Tibial artery (tissue), 4 donors: Measurements from ENCODE around the gene POLA2.

ENCODE experiments used
- DNase-seq, 2 donors: peaks; one replicate each; pipeline ENCODE4 v3.0.0-alpha.2; 2019
- H3K27ac ChIP-seq, 2 donors: fragments of 200-600 bp; sonication (generic) in 1 of 2; 1 replicate in 1 of 2; 2 replicates in 1 of 2; pipeline ENCODE4 v1.5.1; 2018 to 2019; ENCODE audit warnings: mild to moderate bottlenecking in 1 of 2
- H3K27me3 ChIP-seq, 2 donors: fragments of 200-600 bp; sonication (generic) in 1 of 2; one replicate each; pipeline versions ENCODE4 v1.5.1 to v1.6.0; 2016 to 2019
- H3K36me3 ChIP-seq, 3 donors: fragments of 200-600 bp; sonication (generic) in 2 of 3; one replicate each; pipeline ENCODE4 v1.5.1; 2016 to 2019; ENCODE audit warnings: mild to moderate bottlenecking in 2 of 3
- H3K4me1 ChIP-seq, 4 donors: fragments of 200-600 bp; sonication (generic) in 2 of 4; 1 replicate in 3 of 4; 2 replicates in 1 of 4; pipeline ENCODE4 v1.5.1; 2016 to 2019
- H3K4me3 ChIP-seq, 2 donors: fragments of 200-600 bp; sonication (generic) in 1 of 2; 1 replicate in 1 of 2; 2 replicates in 1 of 2; pipeline ENCODE4 v1.5.1; 2018 to 2019; ENCODE audit warnings: mild to moderate bottlenecking in 2 of 2
- H3K9me3 ChIP-seq, 3 donors: fragments of 200-600 bp; sonication (generic) in 1 of 3; one replicate each; pipeline ENCODE4 v1.5.1; 2016 to 2019
- CTCF ChIP-seq, 2 experiments: fragments of 200-600 bp in 1 of 2; fragments of 450-650 bp in 1 of 2; IDR thresholded peaks; one replicate each; pipeline ENCODE4 v1.5.1; 2017 to 2019; ENCODE audit warnings: antibody characterized with exemption in 2 of 2, mild to moderate bottlenecking in 1 of 2, moderate library complexity in 1 of 2
- intact Hi-C: fragments of 100-400 bp; cut with DNase I; formaldehyde crosslinking; loops from one replicate; pipeline ENCODE4 v1.15.0; 2023; ENCODE audit warnings: low total_unique reads

Gene POLA2

GRCh38 chr11:65307298-65308229 is 45.8 kb downstream of the POLA2 start:
- DNase-seq: no peak
- Histone ChIP-seq H3K4me1 (peaks cover 0 to 7% (median 2%) of the 10 kb centered on the region in 4 donors), H3K27me3 (no peaks in the 10 kb centered on the region), H3K9me3 (no peaks in the 10 kb centered on the region), H3K4me3 (no peak overlapping the region), H3K36me3 (no peaks in the 10 kb centered on the region), H3K27ac (no peak overlapping the region)
- no peak for TF ChIP-seq CTCF (IDR thresholded peaks at IDR 0.05)
- intact Hi-C loops: no loop called here

GRCh38 chr11:65308281-65308891 is 46.6 kb downstream of the POLA2 start:
- Histone ChIP-seq H3K9me3 (no peaks in the 10 kb centered on the region), H3K4me1 (peaks cover 0 to 7% (median 2%) of the 10 kb centered on the region in 4 donors), H3K27me3 (no peaks in the 10 kb centered on the region), H3K4me3 (no peak overlapping the region), H3K27ac (no peak overlapping the region), H3K36me3 (no peaks in the 10 kb centered on the region)
- no peak for DNase-seq
- TF ChIP-seq CTCF (IDR thresholded peaks at IDR 0.05): no peak
- intact Hi-C loops: no loop called here

GRCh38 chr11:65309006-65309405 is 47.2 kb downstream of the POLA2 start:
- no peak overlapping the region for H3K27ac ChIP-seq
- no peaks in the 10 kb centered on the region for H3K27me3 ChIP-seq
- no peak for TF ChIP-seq CTCF (IDR thresholded peaks at IDR 0.05)
- no peaks in the 10 kb centered on the region for H3K36me3 ChIP-seq
- H3K4me3 ChIP-seq: no peak overlapping the region
- intact Hi-C loops: no loop called here
- no peak for DNase-seq
- no peaks in the 10 kb centered on the region for H3K9me3 ChIP-seq
- H3K4me1 ChIP-seq: peaks cover 0 to 11% (median 3%) of the 10 kb centered on the region in 4 donors

DNA sequence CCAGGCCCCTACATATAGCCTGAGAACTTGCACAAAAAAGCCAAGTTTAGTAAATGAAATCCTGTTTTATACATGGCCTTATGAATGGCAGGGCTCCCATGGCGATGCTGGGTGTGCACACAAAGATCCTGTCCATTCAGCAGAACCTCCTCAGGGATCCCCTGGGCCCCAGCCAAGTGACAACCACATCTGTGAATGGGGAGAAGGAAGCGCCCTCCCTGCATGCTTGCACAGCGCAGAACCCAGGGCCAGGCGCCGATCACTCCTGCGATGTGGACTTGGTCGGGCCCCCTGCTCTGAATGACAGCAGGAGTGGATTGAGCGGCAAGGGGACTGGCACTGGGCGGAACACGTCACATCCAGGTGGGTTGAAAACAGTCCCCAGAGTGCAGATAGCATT is 48.5 kb downstream of the POLA2 start:
- intact Hi-C loops: no loop called here
- DNase-seq: peak in 1 of 2 donors; percentile 69
- H3K9me3 ChIP-seq: no peaks in the 10 kb centered on the region
- no peaks in the 10 kb centered on the region for H3K27me3 ChIP-seq
- TF ChIP-seq CTCF (IDR thresholded peaks at IDR 0.05): no peak
- no peak overlapping the region for H3K4me3 ChIP-seq
- no peaks in the 10 kb centered on the region for H3K36me3 ChIP-seq
- H3K4me1 ChIP-seq: peaks cover 0 to 18% (median 7%) of the 10 kb centered on the region in 4 donors
- H3K27ac ChIP-seq: no peak overlapping the region

DNA sequence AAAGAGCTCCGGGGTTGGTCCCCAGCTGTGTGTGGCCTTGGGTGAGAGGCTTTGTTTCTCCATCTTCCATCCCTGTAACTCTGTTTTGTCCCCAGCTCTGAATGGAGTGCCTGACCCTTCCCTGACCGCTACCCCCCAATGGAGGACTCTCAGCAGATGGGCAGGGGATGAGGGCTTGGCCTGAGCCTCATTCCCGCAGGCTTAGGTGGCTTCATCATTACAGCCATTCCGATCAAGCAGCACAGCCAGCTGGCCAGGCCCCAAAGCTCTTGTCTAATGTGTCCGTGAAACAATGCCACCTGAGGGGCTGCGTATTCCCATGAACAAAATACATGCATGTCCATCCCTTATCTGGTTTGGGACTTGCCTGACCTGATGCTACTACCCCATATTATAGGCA is 49.0 kb downstream of the POLA2 start:
- no peaks in the 10 kb centered on the region for H3K27me3 ChIP-seq
- no peak for TF ChIP-seq CTCF (IDR thresholded peaks at IDR 0.05)
- intact Hi-C loops: no loop called here
- peaks cover 0 to 20% (median 10%) of the 10 kb centered on the region in 4 donors for H3K4me1 ChIP-seq
- H3K4me3 ChIP-seq: no peak overlapping the region
- no peak for DNase-seq
- H3K36me3 ChIP-seq: no peaks in the 10 kb centered on the region
- H3K27ac ChIP-seq: no peak overlapping the region
- no peaks in the 10 kb centered on the region for H3K9me3 ChIP-seq
